ENCODE data around the gene WNT3.

GRCh38 chr17:46741122-46741730, 77.3 kb downstream of the WNT3 start:
- TF ChIP-seq POLR2A (IDR thresholded peaks at IDR 0.05; ENCODE audit: low read depth, low read length), result no peak
- TF ChIP-seq STAT1 (conservative IDR thresholded peaks at IDR 0.05), result no peak
- no peak for TF ChIP-seq PKNOX1 (IDR thresholded peaks at IDR 0.05)

Data from GM12878 (cell line).